ENCODE results near the gene WDR1.

DNA sequence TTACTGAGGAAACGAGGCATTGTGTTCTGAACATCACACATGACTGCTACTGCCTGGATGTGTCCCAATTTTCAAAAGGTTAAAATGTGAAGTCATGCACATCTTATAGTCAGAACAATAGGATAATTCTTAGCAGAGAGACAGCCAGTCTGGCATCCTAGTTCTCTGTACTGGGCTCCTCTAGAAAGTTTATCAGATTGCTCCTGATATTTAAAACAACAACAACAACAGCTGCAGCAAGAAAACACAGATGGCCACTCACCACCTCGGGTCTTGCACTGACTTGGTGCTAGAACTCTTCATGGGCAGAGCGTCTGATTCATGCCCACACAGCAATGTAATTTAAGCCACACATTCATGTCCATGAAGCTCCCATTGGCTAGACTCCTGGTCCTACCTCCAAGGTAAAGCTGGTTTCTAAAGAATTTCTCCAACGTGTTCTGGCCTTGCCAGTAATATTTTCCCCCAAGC is 62.0 kb downstream of the WDR1 start:
- TF ChIP-seq NFIC (IDR thresholded peaks at IDR 0.05; ENCODE audit: low read depth, low read length) (no peak), TCF12 (IDR thresholded peaks at IDR 0.05; ENCODE audit: low read depth, low read length) (no peak), NR2C1 (IDR thresholded peaks at IDR 0.05) (no peak), TAF1 (IDR thresholded peaks at IDR 0.05; ENCODE audit: borderline replicate concordance, low read depth, low read length) (no peak), HDAC2 (IDR thresholded peaks at IDR 0.05) (no peak), TCF7 (IDR thresholded peaks at IDR 0.05; ENCODE audit: borderline replicate concordance) (no peak), SIN3A (IDR thresholded peaks at IDR 0.05; ENCODE audit: low read depth, low read length) (no peak), POLR2AphosphoS5 (IDR thresholded peaks at IDR 0.05; ENCODE audit: low read length) (no peak)
- TF ChIP-seq, protein P1, sequence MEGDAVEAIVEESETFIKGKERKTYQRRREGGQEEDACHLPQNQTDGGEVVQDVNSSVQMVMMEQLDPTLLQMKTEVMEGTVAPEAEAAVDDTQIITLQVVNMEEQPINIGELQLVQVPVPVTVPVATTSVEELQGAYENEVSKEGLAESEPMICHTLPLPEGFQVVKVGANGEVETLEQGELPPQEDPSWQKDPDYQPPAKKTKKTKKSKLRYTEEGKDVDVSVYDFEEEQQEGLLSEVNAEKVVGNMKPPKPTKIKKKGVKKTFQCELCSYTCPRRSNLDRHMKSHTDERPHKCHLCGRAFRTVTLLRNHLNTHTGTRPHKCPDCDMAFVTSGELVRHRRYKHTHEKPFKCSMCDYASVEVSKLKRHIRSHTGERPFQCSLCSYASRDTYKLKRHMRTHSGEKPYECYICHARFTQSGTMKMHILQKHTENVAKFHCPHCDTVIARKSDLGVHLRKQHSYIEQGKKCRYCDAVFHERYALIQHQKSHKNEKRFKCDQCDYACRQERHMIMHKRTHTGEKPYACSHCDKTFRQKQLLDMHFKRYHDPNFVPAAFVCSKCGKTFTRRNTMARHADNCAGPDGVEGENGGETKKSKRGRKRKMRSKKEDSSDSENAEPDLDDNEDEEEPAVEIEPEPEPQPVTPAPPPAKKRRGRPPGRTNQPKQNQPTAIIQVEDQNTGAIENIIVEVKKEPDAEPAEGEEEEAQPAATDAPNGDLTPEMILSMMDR (IDR thresholded peaks at IDR 0.05 in 2 of 3, conservative IDR thresholded peaks at IDR 0.05 in 1 of 3; ENCODE audit: control insufficient read depth in 2 of 3, extremely low read depth in 1 of 3, insufficient read depth in 1 of 3, low read depth in 3 of 3, low read length in 3 of 3) = no peak
- TF ChIP-seq, protein P2, sequence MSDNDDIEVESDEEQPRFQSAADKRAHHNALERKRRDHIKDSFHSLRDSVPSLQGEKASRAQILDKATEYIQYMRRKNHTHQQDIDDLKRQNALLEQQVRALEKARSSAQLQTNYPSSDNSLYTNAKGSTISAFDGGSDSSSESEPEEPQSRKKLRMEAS (IDR thresholded peaks at IDR 0.05; ENCODE audit: low read depth, low read length) = no peak

Data from GM12878 (cell line).